Lower lobe of right lung (tissue), 2 donors: Measurements from ENCODE around the gene KHDC4. TPM values are rescaled to one million over a fixed set of nuclear protein-coding genes. Genes with fewer than 3 reads are reported as not detected.

Source experiments
- ATAC-seq, 2 donors: fragments of 200-7000 bp; cut with Tn5 transposase; one replicate each; pipeline ENCODE4 v1.9.1; 2020 to 2022; ENCODE audit warnings: mild to moderate bottlenecking in 2 of 2, moderate library complexity in 2 of 2
- DNase-seq: peaks from one replicate; pipeline ENCODE4 v3.0.0-alpha.2; 2020
- H3K27ac ChIP-seq: fragments of 200-600 bp; one replicate; pipeline ENCODE4 v1.8.0; 2022
- H3K27me3 ChIP-seq: fragments of 200-600 bp; one replicate; pipeline ENCODE4 v1.8.0; 2022; ENCODE audit warnings: low read depth
- H3K36me3 ChIP-seq: fragments of 200-600 bp; one replicate; pipeline ENCODE4 v1.8.0; 2022; ENCODE audit warnings: mild to moderate bottlenecking
- H3K4me1 ChIP-seq: fragments of 200-600 bp; one replicate; pipeline ENCODE4 v1.8.0; 2022
- H3K4me3 ChIP-seq: fragments of 200-600 bp; one replicate; pipeline ENCODE4 v1.8.0; 2022; ENCODE audit warnings: mild to moderate bottlenecking
- H3K9me3 ChIP-seq: fragments of 200-600 bp; one replicate; pipeline ENCODE4 v1.8.0; 2022
- CTCF ChIP-seq: fragments of 200-600 bp; IDR thresholded peaks from one replicate; pipeline ENCODE4 v1.8.0; 2022; ENCODE audit warnings: antibody characterized with exemption, mild to moderate bottlenecking
- intact Hi-C: fragments of 100-400 bp; cut with DNase I; formaldehyde crosslinking; loops from one replicate; pipeline ENCODE4 v1.11.0; 2022
- total RNA-seq: library from RNA; stranded (reverse); fragmentation: NEBNext Ultra II Directional; extraction: Animal tissue kit (Norgen Biotek cat#: 25700); gene quantifications from one replicate; pipeline ENCODE4 v1.2.1, GENCODE V29; 2021
- donor health status: DM: no; HTN: yes; CAD: no; lungs with severe emphysema.

The KHDC4 gene
- total RNA-seq, 1 donor from 2014 or later: 42.8 TPM

GRCh38 chr1:155976062-155976912 is 42.1 kb upstream of the KHDC4 start:
- Histone ChIP-seq H3K27ac (peak overlapping the region; percentile 93), H3K4me3 (peak overlapping the region; percentile 94), H3K36me3 (peaks cover 7% of the 10 kb centered on the region), H3K27me3 (no peaks in the 10 kb centered on the region), H3K4me1 (peaks cover 76% of the 10 kb centered on the region), H3K9me3 (no peaks in the 10 kb centered on the region)
- peak; percentile 44 to 47 for ATAC-seq
- DNase-seq: peak; percentile 82
- intact Hi-C loops: no loop called here
- TF ChIP-seq CTCF: no peak

DNA sequence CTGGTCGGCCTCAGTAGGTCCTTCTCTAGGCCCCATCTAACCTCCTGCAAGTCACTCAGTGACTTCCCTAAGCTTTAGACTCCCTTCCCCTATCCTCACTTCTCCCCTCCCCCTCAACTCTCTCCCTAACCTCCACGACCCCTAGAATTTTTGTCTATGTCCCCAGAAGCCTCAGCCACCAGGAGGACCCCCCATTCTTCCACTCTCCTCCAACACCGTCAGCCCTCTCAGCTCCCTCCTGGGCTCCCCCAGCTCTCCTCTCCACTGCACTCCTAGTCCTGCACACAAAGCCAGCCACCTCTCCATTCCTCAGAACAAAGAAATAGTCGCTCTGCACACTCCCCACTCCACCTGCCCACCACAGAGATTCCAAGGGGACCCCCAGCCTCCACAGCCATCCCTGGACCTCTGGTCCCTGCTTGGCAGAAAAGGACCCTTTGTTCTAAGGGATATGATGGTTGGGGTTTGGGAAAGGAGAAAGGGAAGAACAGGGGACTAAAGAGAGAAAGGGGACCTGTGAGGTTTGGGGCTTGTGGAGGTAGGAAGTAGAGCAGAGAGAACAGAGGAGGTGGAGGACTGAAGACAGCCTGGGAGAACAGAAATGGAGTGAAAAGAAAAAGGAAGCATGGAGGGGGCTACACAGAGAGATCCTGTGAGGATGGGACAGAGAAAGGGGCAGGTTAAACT is 41.3 kb upstream of the KHDC4 start:
- no peak for TF ChIP-seq CTCF
- intact Hi-C loops: no loop called here
- no peaks in the 10 kb centered on the region for H3K9me3 ChIP-seq
- peaks cover 76% of the 10 kb centered on the region for H3K4me1 ChIP-seq
- no peaks in the 10 kb centered on the region for H3K27me3 ChIP-seq
- peak overlapping the region; percentile 93 for H3K27ac ChIP-seq
- H3K36me3 ChIP-seq: peaks cover 7% of the 10 kb centered on the region
- ATAC-seq: no peak
- DNase-seq: no peak
- H3K4me3 ChIP-seq: peak overlapping the region; percentile 94

- H3K27ac ChIP-seq: peak overlapping the region; percentile 56
- peak overlapping the region; percentile 94 for H3K4me3 ChIP-seq
- H3K4me1 ChIP-seq: peaks cover 76% of the 10 kb centered on the region
- no peaks in the 10 kb centered on the region for H3K9me3 ChIP-seq
- peaks cover 16% of the 10 kb centered on the region for H3K36me3 ChIP-seq
- ATAC-seq (no peak), DNase-seq (no peak)
- intact Hi-C loops: no loop called here
- no peak for TF ChIP-seq CTCF
- no peaks in the 10 kb centered on the region for H3K27me3 ChIP-seq
Measured at GRCh38 chr1:155974208-155975115, 40.2 kb upstream of the KHDC4 start.

DNA sequence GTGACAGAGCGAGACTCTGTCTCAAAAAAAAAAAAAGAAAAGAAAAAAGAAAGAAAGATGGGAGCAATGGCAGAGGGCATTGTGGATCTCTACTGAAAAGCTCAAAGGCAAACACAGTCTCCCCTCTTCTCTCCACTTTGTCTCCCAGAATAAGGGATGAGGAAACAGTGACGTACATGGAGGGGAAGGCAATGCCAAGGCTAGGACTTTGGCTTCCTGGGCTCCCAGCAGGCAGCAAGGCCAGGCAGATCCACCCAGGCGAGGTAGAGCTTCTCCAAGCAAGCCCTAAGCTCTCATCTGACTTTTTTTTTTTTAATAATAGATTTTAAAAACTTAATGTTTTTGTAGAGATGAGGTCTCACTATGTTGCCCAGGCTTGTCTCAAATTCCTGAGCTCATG is 39.5 kb upstream of the KHDC4 start:
- peak overlapping the region; percentile 94 for H3K4me3 ChIP-seq
- H3K9me3 ChIP-seq: no peaks in the 10 kb centered on the region
- ATAC-seq: no peak
- intact Hi-C loops: no loop called here
- peaks cover 23% of the 10 kb centered on the region for H3K36me3 ChIP-seq
- no peak for DNase-seq
- H3K27ac ChIP-seq: peak overlapping the region; percentile 56
- H3K4me1 ChIP-seq: peaks cover 79% of the 10 kb centered on the region
- no peak for TF ChIP-seq CTCF
- H3K27me3 ChIP-seq: no peaks in the 10 kb centered on the region
